ENCODE data around the gene UBE2G2. TPM values are rescaled to one million over a fixed set of nuclear protein-coding genes. Genes with fewer than 3 reads are reported as not detected.

The UBE2G2 gene
- total and polyA plus RNA-seq, 8 donors, result 30.6 to 116 (median 66.2) TPM

DNA sequence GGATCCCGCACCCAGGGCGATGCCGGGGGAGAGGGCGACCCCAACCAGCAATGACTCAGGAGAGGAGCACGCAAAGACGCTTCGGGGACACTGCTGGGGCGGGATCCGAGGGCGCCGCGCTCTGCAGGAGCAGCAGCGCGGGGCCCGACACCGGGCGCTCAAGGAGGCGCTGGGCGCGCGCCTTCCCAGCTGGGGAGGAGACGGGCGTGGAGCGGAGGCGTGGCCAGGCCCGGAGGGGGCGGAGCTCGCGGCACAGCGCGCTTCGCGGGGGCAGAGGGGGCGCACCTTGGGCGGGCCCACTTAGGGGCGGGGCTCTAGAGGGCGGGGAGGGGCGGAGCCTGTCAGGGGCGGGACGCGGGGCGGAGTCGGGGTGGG, 15.9 kb upstream of the UBE2G2 start:
- Histone ChIP-seq H3K4me1 (peaks cover 12 to 43% (median 29%) of the 10 kb centered on the region in 4 donors), H3K27me3 (no peaks in the 10 kb centered on the region), H3K27ac (peak overlapping the region; percentile 86 to 95 (median 89)), H3K4me3 (peak overlapping the region; percentile 57 to 73 (median 68)), H3K36me3 (peaks cover 9 to 15% (median 15%) of the 10 kb centered on the region in 4 donors), H3K9me3 (peaks cover 3 to 27% (median 15%) of the 10 kb centered on the region in 4 donors)
- intact Hi-C loops (cut with DNase I; ENCODE audit: low total_unique reads), result loop anchor here (10.0 kb wide), 1 partner anchor 47 kb away; no protein-coding TSS in a partner anchor
- peak; percentile 94 to 97 for DNase-seq
- TF ChIP-seq, protein P1, sequence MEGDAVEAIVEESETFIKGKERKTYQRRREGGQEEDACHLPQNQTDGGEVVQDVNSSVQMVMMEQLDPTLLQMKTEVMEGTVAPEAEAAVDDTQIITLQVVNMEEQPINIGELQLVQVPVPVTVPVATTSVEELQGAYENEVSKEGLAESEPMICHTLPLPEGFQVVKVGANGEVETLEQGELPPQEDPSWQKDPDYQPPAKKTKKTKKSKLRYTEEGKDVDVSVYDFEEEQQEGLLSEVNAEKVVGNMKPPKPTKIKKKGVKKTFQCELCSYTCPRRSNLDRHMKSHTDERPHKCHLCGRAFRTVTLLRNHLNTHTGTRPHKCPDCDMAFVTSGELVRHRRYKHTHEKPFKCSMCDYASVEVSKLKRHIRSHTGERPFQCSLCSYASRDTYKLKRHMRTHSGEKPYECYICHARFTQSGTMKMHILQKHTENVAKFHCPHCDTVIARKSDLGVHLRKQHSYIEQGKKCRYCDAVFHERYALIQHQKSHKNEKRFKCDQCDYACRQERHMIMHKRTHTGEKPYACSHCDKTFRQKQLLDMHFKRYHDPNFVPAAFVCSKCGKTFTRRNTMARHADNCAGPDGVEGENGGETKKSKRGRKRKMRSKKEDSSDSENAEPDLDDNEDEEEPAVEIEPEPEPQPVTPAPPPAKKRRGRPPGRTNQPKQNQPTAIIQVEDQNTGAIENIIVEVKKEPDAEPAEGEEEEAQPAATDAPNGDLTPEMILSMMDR (IDR thresholded peaks at IDR 0.05), result no peak
- TF ChIP-seq EP300 (IDR thresholded peaks at IDR 0.05) (no peak), POLR2A (IDR thresholded peaks at IDR 0.05) (no peak), POLR2AphosphoS5 (IDR thresholded peaks at IDR 0.05) (peak in 1 of 3 donors; percentile 15)
- 0 to 1% (median 0%) methylated on average over 1 to 43 of the region's 43 CpGs; no CpG with 5 or more reads in 1 of the 5 donors for WGBS, 5 donors

DNA sequence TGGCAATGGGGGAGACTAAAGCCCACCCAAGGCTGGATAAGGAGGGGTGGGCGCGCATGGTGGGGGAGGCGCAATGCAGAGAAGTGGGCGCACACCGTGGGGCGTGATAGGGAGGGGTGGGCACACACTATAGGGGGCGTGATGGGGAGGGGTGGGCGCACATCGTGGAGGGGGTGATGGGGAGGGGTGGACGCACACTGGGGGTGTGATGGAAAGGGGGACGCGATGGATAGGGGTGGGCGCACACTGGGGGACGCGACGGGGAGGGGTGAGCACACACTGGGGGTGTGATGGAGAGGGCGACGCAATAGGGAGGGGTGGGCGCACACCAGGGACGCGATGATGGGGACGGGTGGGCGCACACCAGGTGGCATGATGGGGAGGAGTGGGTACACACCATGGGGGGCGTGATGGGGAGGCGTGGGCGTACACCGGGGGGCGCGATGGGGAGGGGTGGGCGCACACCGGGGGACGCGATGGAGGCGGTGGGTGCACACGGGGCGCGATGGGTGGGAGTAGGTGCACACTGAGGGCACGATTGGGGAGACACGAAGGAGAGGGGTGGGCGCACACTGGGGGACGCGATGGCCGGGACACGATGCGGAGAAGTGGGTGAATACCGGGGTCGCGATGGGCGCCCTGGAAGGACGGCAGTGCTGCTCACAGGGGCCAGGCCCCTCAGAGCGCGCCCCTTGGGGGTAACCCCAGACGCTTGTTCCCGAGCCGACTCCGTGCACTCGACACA, 15.3 kb upstream of the UBE2G2 start:
- H3K4me1 ChIP-seq, result peaks cover 12 to 46% (median 30%) of the 10 kb centered on the region in 4 donors
- WGBS, 5 donors, result 52 to 71% (median 56%) methylated on average over 49 to 57 of the region's 57 CpGs
- H3K27ac ChIP-seq, result peak overlapping the region; percentile 51 to 92 (median 88)
- H3K36me3 ChIP-seq, result peaks cover 9 to 21% (median 20%) of the 10 kb centered on the region in 4 donors
- intact Hi-C loops (cut with DNase I; ENCODE audit: low total_unique reads), result loop anchor here (10.0 kb wide), 1 partner anchor 48 kb away; no protein-coding TSS in a partner anchor
- peak in 1 of 2 donors; percentile 40 for DNase-seq
- TF ChIP-seq POLR2A (IDR thresholded peaks at IDR 0.05) (no peak), EP300 (IDR thresholded peaks at IDR 0.05) (no peak), POLR2AphosphoS5 (IDR thresholded peaks at IDR 0.05) (no peak)
- TF ChIP-seq, protein P1 (IDR thresholded peaks at IDR 0.05), result no peak
- H3K27me3 ChIP-seq, result no peaks in the 10 kb centered on the region
- H3K4me3 ChIP-seq, result peak overlapping the region; percentile 57 to 73 (median 68)
- peaks cover 0 to 23% (median 10%) of the 10 kb centered on the region in 4 donors for H3K9me3 ChIP-seq

DNA sequence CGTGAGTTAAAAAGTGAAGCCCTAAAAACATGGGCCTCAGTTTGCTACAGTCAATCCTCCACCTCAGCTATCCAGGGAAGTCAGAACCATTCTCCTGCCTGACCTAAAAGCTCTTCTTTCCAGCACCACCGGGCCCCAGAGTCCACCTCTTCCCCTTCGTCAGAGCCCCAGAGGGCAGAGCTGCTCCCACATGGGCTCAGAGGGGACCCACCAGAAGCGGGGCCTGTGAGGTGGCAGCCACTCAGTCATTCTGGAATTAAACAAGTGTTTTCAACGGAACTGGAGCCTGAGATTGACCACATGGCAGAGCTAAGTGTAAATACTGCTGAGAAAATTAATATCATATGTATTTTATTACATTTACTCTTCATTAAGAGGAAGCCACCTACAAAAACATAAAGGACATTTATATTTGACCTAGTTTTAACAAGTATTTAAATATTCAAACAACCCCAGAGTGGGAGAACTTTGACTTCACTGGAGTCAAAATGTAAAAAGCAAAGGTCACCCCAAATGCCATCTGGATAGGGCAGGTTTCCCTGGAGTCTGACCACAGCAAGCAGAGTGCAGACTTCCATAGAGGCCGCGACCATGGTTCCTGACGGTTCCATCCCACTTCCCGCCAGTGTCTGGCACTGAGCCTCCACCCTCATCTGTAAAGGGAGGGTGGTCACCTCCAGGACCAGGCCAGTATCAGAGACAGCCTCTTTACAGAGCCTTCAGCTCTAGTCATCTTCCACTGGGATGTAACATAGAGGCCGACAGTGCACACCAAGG, 14.4 kb upstream of the UBE2G2 start:
- peak overlapping the region in 1 of 5 donors; percentile 11 for H3K27ac ChIP-seq
- peaks cover 12 to 46% (median 30%) of the 10 kb centered on the region in 4 donors for H3K4me1 ChIP-seq
- H3K27me3 ChIP-seq, result no peaks in the 10 kb centered on the region
- no peak for TF ChIP-seq POLR2AphosphoS5 (IDR thresholded peaks at IDR 0.05)
- TF ChIP-seq, protein P1 (IDR thresholded peaks at IDR 0.05), result no peak
- TF ChIP-seq EP300 (IDR thresholded peaks at IDR 0.05), result no peak
- no peak for TF ChIP-seq POLR2A (IDR thresholded peaks at IDR 0.05)
- no peak for DNase-seq
- peak overlapping the region in 1 of 4 donors; percentile 57 for H3K4me3 ChIP-seq
- H3K36me3 ChIP-seq, result peaks cover 9 to 27% (median 23%) of the 10 kb centered on the region in 4 donors
- 50 to 68% (median 65%) methylated on average over 6 to 10 of the region's 10 CpGs for WGBS, 5 donors
- intact Hi-C loops (cut with DNase I; ENCODE audit: low total_unique reads), result loop anchor here (10.0 kb wide), 1 partner anchor 49 kb away; no protein-coding TSS in a partner anchor
- H3K9me3 ChIP-seq, result peaks cover 0 to 16% (median 4%) of the 10 kb centered on the region in 4 donors

DNA sequence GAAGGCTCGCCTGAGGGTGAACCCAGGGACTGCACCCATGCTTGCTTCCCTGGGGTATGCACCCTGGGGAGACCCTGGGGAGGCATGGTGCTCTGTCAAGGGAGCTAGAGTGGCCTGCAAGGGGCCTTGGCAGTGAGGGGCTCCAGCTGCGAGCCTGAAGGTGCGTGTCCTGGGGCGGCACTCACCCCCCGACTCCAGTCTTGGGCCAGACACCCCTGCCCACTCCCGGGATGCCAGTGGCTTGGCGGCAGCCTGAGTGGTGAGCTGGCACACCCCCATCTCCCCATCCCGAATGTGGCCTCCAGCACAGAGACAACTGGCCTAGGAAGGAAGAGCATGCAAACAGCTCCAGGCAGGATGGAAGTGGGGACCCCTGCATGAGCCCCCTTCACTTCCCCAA, 13.6 kb upstream of the UBE2G2 start:
- intact Hi-C loops (cut with DNase I; ENCODE audit: low total_unique reads), result loop anchor here (10.0 kb wide), 1 partner anchor 50 kb away; no protein-coding TSS in a partner anchor
- H3K4me1 ChIP-seq, result peaks cover 12 to 46% (median 33%) of the 10 kb centered on the region in 4 donors
- peaks cover 9 to 35% (median 27%) of the 10 kb centered on the region in 4 donors for H3K36me3 ChIP-seq
- peaks cover 0 to 13% (median 3%) of the 10 kb centered on the region in 4 donors for H3K9me3 ChIP-seq
- H3K27ac ChIP-seq, result no peak overlapping the region
- TF ChIP-seq EP300 (IDR thresholded peaks at IDR 0.05) (no peak), POLR2A (IDR thresholded peaks at IDR 0.05) (no peak), POLR2AphosphoS5 (IDR thresholded peaks at IDR 0.05) (no peak)
- TF ChIP-seq, protein P1 (IDR thresholded peaks at IDR 0.05), result no peak
- WGBS, 5 donors, result 87 to 94% (median 93%) methylated on average over 7 to 8 of the region's 8 CpGs
- no peak overlapping the region for H3K4me3 ChIP-seq
- no peak for DNase-seq
- no peaks in the 10 kb centered on the region for H3K27me3 ChIP-seq

Measured in stomach (tissue), 9 donors.